ENCODE measurements around the gene DPEP2.
"Not testable (repeated sequence)": the region's sequence is repeated elsewhere in the genome, so short reads cannot be mapped to it uniquely, and the experiment has no call there.

DPEP2 gene

GRCh38 chr16:67975321-67976105, 23.8 kb downstream of the DPEP2 start:
- no peak for DNase-seq (ENCODE audit: low spot score)

GRCh38 chr16:67972285-67972684, 27.0 kb downstream of the DPEP2 start:
- DNase-seq (ENCODE audit: low spot score), result not testable (repeated sequence)

GRCh38 chr16:67971111-67971510, 28.2 kb downstream of the DPEP2 start:
- no peak for DNase-seq (ENCODE audit: low spot score)

- peak; percentile 69 for DNase-seq (ENCODE audit: low spot score)
These were observed 29.8 kb downstream of the DPEP2 start for GRCh38 chr16:67969254-67970039.

GRCh38 chr16:67968400-67969253, 30.7 kb downstream of the DPEP2 start, which contains the start of gene SLC12A4:
Gene SLC12A4, minus strand, starts transcription at chr16:67968637. Its CDS starts 84 bp downstream, at chr16:67968553.
- peak; percentile 82 for DNase-seq (ENCODE audit: low spot score)

GRCh38 chr16:67967958-67968399, 31.3 kb downstream of the DPEP2 start:
- DNase-seq (ENCODE audit: low spot score), result peak; percentile 68

GRCh38 chr16:67967183-67967957, 31.9 kb downstream of the DPEP2 start:
- DNase-seq (ENCODE audit: low spot score), result no peak

- DNase-seq (ENCODE audit: low spot score), result no peak
These were observed 32.6 kb downstream of the DPEP2 start for GRCh38 chr16:67966549-67967182.

- no peak for DNase-seq (ENCODE audit: low spot score)
These were observed 33.4 kb downstream of the DPEP2 start for GRCh38 chr16:67965668-67966548.

- no peak for DNase-seq (ENCODE audit: low spot score)
These were observed 34.7 kb downstream of the DPEP2 start for GRCh38 chr16:67964477-67965131.

- DNase-seq (ENCODE audit: low spot score), result no peak
These were observed 35.5 kb downstream of the DPEP2 start for GRCh38 chr16:67963662-67964321.

GRCh38 chr16:67963292-67963661, 36.0 kb downstream of the DPEP2 start:
- DNase-seq (ENCODE audit: low spot score), result no peak

GRCh38 chr16:67962135-67962534, 37.1 kb downstream of the DPEP2 start:
- DNase-seq (ENCODE audit: low spot score), result no peak

GRCh38 chr16:67961551-67961957, 37.7 kb downstream of the DPEP2 start:
- no peak for DNase-seq (ENCODE audit: low spot score)

- no peak for DNase-seq (ENCODE audit: low spot score)
These were observed 39.6 kb downstream of the DPEP2 start for GRCh38 chr16:67959536-67960329.

GRCh38 chr16:67957622-67958021, 41.7 kb downstream of the DPEP2 start:
- DNase-seq (ENCODE audit: low spot score), result no peak

GRCh38 chr16:67954421-67955196, 44.7 kb downstream of the DPEP2 start:
- DNase-seq (ENCODE audit: low spot score), result no peak

Data from ecto neural progenitor cell (in vitro differentiated cells).